SK-N-SH (cell line): ENCODE data around the gene DCP1B. TPM values are rescaled to one million over a fixed set of nuclear protein-coding genes. Genes with fewer than 3 reads are reported as not detected.

Experiments used
- polyA plus RNA-seq, 3 experiments: library from polyadenylated mRNA; depleted of rRNA; stranded (reverse); fragments of >200 nt; gene quantifications; 2 replicates each; pipeline ENCODE4 v1.2.3, GENCODE V29; 2012

DCP1B gene
- polyA plus RNA-seq, 1 of the 3 experiments (the other 2 are of a cell fraction) = 18.8 TPM

Other genes with a start within 250 kb of the DCP1B start
- not detected in 2 replicates for gene LRTM2, start 183.9 kb downstream of the DCP1B start, polyA plus RNA-seq (2012; rRNA removed)
- gene CACNA2D4, start 85.8 kb downstream of the DCP1B start, polyA plus RNA-seq (2012; rRNA removed) = 0.02 TPM in 1 of 2 replicates, not detected in the other
- 1.5 and 1.6 TPM in 2 replicates for gene CACNA1C, start 48.5 kb upstream of the DCP1B start, polyA plus RNA-seq (2012; rRNA removed)